Inflammatory macrophage (primary cell): Measurements from ENCODE around the gene SMPDL3A.
A peak's percentile ranks its signal among the peaks of the same experiment; 100 is the strongest.

Experiments used
- DNase-seq, 2 donors: peaks; one replicate each; pipeline ENCODE4 v3.0.0-alpha.2; 2020 to 2022

Gene SMPDL3A

DNA sequence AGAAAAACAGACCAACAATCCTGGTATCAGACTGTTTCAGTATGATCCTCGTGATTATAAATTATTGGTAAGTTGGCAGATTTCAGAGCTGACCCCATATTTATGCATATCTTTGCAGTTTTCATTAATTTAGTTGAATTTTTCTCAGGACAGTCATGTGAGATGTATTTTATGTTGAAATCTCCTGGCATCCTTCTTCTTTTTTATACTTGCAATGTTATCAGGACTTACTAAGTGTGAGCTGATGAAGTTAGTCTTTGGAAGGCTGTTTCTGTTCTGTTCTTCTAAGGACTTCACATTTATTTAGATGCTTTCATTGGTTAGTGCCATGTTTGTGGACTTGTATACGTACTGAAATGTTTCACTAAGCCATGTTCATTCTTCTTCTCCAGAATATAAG is 17.2 kb downstream of the SMPDL3A start:
- DNase-seq, result no peak

- no peak for DNase-seq
These were observed 19.2 kb downstream of the SMPDL3A start for GRCh38 chr6:122808121-122808885.

DNA sequence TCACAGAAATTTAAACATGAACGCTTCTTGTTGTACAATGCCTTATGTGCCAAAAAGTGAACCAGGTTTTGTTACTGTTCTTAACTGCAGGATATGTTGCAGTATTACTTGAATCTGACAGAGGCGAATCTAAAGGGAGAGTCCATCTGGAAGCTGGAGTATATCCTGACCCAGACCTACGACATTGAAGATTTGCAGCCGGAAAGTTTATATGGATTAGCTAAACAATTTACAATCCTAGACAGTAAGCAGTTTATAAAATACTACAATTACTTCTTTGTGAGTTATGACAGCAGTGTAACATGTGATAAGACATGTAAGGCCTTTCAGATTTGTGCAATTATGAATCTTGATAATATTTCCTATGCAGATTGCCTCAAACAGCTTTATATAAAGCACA is 19.9 kb downstream of the SMPDL3A start:
- no peak for DNase-seq

DNA sequence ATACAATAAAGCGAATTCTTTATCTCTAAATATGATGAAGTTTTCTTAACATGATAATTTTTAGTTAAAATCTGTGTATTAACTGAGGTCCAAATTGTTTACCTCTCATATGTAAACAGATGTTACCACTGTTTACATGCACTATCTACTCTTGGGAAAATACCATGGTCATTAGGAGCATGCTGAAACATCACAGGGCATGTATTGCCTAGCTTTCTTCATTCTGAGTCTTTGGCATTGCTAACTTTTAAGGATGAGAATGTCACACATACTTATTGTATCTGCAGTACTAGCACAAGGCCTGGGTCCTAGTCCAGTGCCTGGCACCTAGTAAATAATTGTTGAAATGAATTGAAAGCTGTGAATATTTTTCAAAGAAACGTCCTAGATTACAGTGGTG is 20.6 kb downstream of the SMPDL3A start:
- no peak for DNase-seq

GRCh38 chr6:122810189-122810588 is 21.1 kb downstream of the SMPDL3A start:
- DNase-seq, result no peak

DNA sequence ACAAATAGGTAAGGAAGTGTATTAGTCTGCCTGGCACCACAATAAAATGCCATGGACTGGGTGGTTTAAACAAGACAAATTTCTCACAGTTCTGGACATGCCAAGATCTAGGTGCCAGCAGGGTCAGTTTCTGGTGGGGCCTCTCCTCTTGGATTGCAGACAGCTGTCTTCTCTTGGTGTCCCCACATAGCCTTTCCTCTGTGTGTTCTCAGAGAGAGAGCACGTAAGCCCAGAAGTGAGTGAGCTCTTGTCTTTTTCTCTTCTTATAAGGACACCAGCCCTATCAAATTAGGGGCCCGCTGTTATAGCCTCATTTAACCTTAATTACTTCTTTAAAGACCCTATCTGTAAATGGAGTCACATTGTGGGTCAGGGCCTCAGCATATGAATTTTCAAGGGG is 28.3 kb downstream of the SMPDL3A start:
- DNase-seq, result no peak

GRCh38 chr6:122817766-122818165 is 28.7 kb downstream of the SMPDL3A start:
- DNase-seq, result no peak

- DNase-seq, result no peak
These were observed 29.8 kb downstream of the SMPDL3A start for GRCh38 chr6:122818866-122819265.

DNA sequence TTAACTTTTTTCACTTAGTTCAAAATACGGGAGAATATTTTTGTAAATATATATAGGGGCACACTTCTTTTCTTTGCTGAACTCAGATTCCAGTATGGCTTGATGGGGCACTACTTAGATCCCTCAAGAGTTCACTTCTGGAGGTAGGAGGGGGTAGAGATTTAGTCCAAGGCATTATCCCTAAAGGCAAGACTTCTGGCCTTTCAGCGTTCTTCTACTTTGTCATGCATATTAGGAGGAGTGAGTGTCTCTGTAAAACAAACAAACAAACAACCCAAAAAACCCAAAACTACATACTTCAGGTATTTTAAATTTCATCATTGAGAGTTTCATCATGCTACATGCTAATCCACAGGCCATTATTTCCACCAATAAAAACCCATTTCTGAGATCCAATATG is 32.0 kb downstream of the SMPDL3A start:
- DNase-seq, result no peak

DNA sequence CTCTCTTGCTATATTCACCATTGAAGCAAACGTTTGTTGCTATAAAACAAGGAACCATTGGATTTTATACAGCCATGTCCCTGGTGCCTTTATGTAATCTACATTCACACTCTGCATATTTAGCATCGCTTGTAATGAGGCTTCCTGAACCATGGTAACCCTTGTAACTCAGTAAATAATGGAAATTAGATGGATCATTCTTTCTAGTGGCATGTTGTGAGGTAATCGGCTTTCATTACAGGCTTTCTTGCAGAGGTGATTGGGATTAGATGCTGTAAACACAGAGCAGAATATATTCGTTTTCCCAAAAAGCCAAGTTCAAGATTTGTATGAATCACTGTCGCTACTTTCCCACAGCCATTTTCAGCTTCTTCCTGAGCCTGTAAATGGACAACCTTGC is 36.1 kb downstream of the SMPDL3A start:
- no peak for DNase-seq

- no peak for DNase-seq
These were observed 40.4 kb downstream of the SMPDL3A start for GRCh38 chr6:122829456-122829855.

GRCh38 chr6:122831511-122831910 is 42.5 kb downstream of the SMPDL3A start:
- DNase-seq, result no peak

DNA sequence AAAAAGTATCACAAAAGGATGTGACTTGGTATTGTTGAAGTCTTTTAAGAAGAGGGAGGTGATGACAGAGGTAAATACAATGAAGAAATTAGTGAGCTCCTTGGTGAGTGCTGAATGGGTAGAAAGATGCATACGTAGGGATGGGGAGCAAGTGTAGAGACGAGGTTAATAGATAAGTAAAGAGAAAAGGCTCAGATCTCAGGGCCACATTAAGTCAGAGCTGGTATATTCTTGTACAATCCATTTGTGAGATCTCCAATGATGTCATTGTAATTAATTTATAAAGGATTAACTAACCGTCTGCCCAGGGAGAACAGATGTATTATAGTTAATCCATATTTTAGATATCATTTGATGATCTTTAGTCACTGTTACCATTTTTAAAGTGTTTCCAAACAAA is 43.4 kb downstream of the SMPDL3A start:
- DNase-seq, result no peak

- no peak for DNase-seq
These were observed 44.0 kb downstream of the SMPDL3A start for GRCh38 chr6:122833021-122833491.

GRCh38 chr6:122838060-122838780 is 49.2 kb downstream of the SMPDL3A start:
- DNase-seq, result peak; percentile 1 to 43

DNA sequence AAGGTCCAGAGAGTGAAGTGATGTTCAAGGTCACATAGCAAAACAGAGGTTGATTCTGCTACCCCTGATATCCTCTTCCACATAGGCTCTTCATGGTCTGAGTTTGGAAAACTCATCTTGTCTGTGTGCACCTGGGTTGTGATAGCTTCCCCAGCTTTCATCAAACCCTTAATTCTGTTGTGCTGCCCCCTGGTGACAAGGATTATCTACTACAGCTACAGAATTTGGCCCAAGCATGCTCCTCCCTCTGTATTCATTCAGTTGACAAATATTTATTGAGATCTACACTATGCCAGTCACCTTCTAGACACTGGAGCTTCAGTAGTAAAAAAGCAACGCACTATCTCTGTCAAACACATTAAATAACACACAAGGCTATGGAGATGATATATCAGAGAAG is 50.4 kb downstream of the SMPDL3A start:
- peak; percentile 57 to 68 for DNase-seq

GRCh38 chr6:122839906-122840305 is 50.8 kb downstream of the SMPDL3A start:
- DNase-seq, result no peak

DNA sequence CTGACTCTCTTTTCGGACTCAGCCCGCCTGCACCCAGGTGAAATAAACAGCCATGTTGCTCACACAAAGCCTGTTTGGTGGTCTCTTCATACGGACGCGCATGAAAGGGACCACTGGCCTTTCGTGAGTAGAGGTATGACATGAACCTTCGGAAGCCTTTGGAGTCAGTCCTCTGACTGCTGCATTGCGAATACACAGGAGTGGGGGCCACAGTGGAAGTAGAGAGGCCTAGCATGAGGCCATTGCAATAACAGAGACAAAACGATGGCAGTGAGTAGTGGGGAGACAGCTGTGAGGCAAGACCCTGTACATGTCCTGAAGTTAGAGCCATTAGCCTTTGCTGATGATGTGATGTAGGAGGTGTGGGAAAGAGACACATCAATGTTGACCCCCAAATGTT is 56.4 kb downstream of the SMPDL3A start:
- DNase-seq, result no peak

GRCh38 chr6:122845916-122846612 is 57.0 kb downstream of the SMPDL3A start:
- DNase-seq, result no peak

DNA sequence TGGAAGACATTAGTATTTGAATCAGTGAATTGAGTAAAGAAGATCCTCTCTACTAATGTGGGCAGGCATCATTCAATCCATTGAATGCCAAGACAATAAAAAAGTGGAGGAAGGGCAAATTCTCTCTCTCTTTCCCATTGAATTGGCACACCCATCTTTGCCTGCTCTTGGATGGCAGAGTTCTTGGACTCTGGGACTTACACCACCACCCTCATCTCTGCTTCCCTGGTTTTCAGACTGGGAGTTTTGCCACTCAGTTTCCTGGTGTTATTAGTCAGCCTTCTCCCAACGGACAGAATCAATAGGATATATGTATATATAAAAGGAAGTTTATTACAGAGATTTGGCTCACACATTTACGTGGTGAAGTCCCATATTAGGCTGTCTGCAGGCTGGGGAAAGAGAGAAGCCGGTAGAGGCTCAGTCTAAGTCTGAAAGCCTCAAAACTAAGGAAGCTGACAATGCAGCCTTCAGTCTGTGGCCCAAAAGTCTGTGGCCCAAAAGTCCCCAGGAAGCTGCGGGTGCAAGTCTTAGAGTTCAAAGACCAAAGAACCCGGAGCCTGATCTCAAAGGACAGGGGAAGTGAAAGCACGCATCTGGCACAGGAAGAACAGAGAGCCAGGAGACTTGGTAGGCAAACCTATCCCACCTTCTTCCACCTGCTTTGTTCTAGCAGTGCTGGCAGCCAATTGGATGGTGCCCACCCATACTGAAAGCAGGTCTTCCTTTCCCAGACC is 64.4 kb downstream of the SMPDL3A start:
- no peak for DNase-seq
